Measurements from ENCODE around the gene CLK1.

The CLK1 gene

DNA sequence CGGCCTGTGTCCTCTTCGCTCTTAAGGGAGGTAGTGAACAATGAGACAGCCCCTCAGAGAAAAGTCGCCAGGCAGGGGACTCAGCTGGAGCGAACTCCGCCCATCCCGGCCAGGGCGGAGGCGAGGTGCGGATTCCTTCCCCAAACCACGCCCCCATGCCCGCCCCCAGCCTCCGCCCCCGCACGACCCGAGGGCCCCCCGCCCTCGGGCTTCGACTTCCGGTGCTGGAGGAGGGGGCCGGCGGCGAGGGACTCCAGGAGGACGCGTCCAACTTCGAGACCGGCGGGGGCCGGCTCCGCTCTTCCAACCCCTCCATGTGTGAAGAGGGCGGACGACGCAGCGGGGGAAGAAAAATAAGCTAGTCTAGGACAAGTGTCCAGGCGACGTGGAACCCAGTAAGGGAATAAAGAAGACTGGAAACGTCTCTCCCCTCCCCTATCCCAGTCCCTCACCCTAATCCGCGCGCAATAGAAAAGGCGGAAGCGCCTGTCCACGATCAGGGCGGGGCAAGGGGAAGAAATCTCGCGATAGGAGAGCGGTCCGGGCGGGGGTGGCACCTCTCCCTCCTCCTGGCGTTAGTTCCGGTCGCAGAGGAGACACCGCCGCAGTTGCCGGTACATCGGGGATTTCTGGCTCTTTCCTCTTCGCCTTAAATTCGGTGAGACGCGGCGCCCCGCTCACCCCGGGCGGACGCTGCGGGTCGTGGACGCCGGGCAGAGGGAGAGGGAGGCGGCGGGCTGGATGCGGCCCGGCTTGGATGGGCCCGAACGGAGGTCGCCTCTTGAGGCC is 52.9 kb downstream of the CLK1 start, which contains the start of gene BZW1:
TSS of gene BZW1 (plus strand) at position 578 of the 789 bp plus-strand sequence. CDS start 1,308 bp downstream, outside the sequence.
- Histone ChIP-seq H3K9me2 (replicated peaks; ENCODE audit: insufficient read depth, low read length) (no peaks in the 10 kb centered on the region), H2AFZ (ENCODE audit: low read depth, low read length, severe bottlenecking) (peak within 1 kb of the TSS; percentile 89), H3K4me3 (ENCODE audit: insufficient read depth, low read length, poor library complexity, severe bottlenecking) (peak within 1 kb of the TSS; percentile 96), H3K9me3 (ENCODE audit: insufficient read depth, low read length) (no peaks in the 10 kb centered on the region), H3K36me3 (ENCODE audit: low read length) (peaks cover 31% of the 10 kb centered on the region), H3K27me3 (ENCODE audit: low read length) (no peaks in the 10 kb centered on the region), H3K9ac (ENCODE audit: low read length) (peak within 1 kb of the TSS; percentile 98), H4K20me1 (ENCODE audit: low read depth, low read length) (peaks cover 18% of the 10 kb centered on the region), H3K27ac (ENCODE audit: low read depth, low read length) (peak within 1 kb of the TSS; percentile 86), H3F3A (ENCODE audit: insufficient read depth) (peaks cover 3% of the 10 kb centered on the region; the same call in 1 of the 2 replicates), H3K4me2 (ENCODE audit: low read depth, low read length, poor library complexity, severe bottlenecking) (peak within 1 kb of the TSS; percentile 75), H3K79me2 (ENCODE audit: insufficient read depth, low read length) (peaks cover 34% of the 10 kb centered on the region)
- no peak for TF ChIP-seq CTCF (IDR thresholded peaks at IDR 0.05; ENCODE audit: insufficient read depth, low read length, poor library complexity, severe bottlenecking)
- TF ChIP-seq EZH2phosphoT487 (conservative IDR thresholded peaks at IDR 0.05; ENCODE audit: low read length) = no peak

DNA sequence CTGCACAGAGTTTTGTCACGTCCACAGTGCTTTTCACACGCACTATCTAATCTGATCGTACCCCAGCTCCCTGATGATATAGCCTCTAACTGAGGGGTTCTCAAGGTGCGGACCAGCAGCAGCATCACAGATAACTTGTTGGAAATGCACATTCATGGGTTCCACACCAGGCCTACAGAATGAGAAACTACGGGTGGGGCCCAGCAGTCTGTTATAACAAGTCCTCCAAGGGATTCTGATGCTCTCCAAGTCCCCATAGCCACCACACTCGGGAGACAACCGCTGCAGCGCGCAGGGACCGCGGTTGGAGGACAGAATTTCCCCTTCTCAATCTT is 53.5 kb downstream of the CLK1 start:
- Histone ChIP-seq H3K79me2 (ENCODE audit: insufficient read depth, low read length) (peaks cover 34% of the 10 kb centered on the region), H2AFZ (ENCODE audit: low read depth, low read length, severe bottlenecking) (peak overlapping the region; percentile 86), H3K36me3 (ENCODE audit: low read length) (peaks cover 28% of the 10 kb centered on the region), H3K9me3 (ENCODE audit: insufficient read depth, low read length) (no peaks in the 10 kb centered on the region), H3F3A (ENCODE audit: insufficient read depth) (peaks cover 3% of the 10 kb centered on the region; the same call in 1 of the 2 replicates), H3K9ac (ENCODE audit: low read length) (peak overlapping the region; percentile 98), H3K4me2 (ENCODE audit: low read depth, low read length, poor library complexity, severe bottlenecking) (peak overlapping the region; percentile 73), H3K27ac (ENCODE audit: low read depth, low read length) (no peak overlapping the region), H4K20me1 (ENCODE audit: low read depth, low read length) (peaks cover 18% of the 10 kb centered on the region), H3K27me3 (ENCODE audit: low read length) (no peaks in the 10 kb centered on the region), H3K4me3 (ENCODE audit: insufficient read depth, low read length, poor library complexity, severe bottlenecking) (peak overlapping the region; percentile 56), H3K9me2 (replicated peaks; ENCODE audit: insufficient read depth, low read length) (no peaks in the 10 kb centered on the region)
- TF ChIP-seq EZH2phosphoT487 (conservative IDR thresholded peaks at IDR 0.05; ENCODE audit: low read length) = no peak

DNA sequence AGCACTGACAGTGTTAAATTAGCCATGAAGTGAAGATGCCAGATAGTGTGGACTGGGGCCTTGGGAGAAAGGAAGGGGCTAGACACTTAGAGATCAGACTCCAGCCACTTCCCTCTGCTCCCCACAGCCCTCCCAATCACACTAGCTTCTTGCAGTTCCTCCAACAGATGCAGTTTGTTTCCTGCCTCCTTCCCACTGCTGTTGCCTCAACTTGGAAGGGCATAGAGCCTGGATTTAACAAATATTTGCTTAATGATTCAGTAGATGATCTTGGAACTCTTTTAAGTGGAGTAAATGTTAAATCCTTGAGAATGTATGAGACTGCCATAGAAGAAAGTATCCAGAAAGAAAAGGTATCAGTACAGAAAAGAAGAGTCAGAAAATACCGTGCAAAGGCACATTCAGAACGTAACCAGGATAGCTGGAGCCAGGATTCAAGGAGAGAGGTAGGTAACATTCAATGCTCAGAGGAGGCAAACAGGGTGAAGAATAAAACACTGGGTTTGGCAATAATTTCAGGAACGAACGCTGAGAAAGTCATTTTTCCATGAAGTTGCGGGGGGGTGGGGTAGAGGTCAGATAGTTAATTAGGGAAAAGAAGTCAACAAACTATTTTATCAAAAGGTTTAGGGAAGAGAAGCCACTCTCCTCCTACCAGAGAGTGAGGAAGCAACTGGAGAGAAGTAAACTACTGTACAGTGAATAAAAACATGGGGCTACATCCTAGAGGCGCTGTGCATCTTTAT is 54.0 kb downstream of the CLK1 start:
- Histone ChIP-seq H3K79me2 (ENCODE audit: insufficient read depth, low read length) (peaks cover 34% of the 10 kb centered on the region), H2AFZ (ENCODE audit: low read depth, low read length, severe bottlenecking) (peak overlapping the region; percentile 86), H3K9ac (ENCODE audit: low read length) (peak overlapping the region; percentile 98), H3K27me3 (ENCODE audit: low read length) (no peaks in the 10 kb centered on the region), H3K36me3 (ENCODE audit: low read length) (peaks cover 22% of the 10 kb centered on the region), H3K9me3 (ENCODE audit: insufficient read depth, low read length) (no peaks in the 10 kb centered on the region), H3K4me3 (ENCODE audit: insufficient read depth, low read length, poor library complexity, severe bottlenecking) (peak overlapping the region; percentile 56), H3K9me2 (replicated peaks; ENCODE audit: insufficient read depth, low read length) (no peaks in the 10 kb centered on the region), H3F3A (ENCODE audit: insufficient read depth) (peaks cover 3% of the 10 kb centered on the region; the same call in 1 of the 2 replicates), H3K4me2 (ENCODE audit: low read depth, low read length, poor library complexity, severe bottlenecking) (peak overlapping the region; percentile 73), H3K27ac (ENCODE audit: low read depth, low read length) (no peak overlapping the region), H4K20me1 (ENCODE audit: low read depth, low read length) (peaks cover 18% of the 10 kb centered on the region)
- TF ChIP-seq CTCF (IDR thresholded peaks at IDR 0.05; ENCODE audit: insufficient read depth, low read length, poor library complexity, severe bottlenecking) (no peak), EZH2phosphoT487 (conservative IDR thresholded peaks at IDR 0.05; ENCODE audit: low read length) (no peak)
